Measurements from ENCODE around the gene ZEB1. TPM values are rescaled to one million over a fixed set of nuclear protein-coding genes. Genes with fewer than 3 reads are reported as not detected.
A peak's percentile ranks its signal among the peaks of the same experiment; 100 is the strongest.
"Not testable (repeated sequence)": the region's sequence is repeated elsewhere in the genome, so short reads cannot be mapped to it uniquely, and the experiment has no call there.

ZEB1 gene
- total RNA-seq, 1 donor from 2014 or later, result 89.1 TPM

DNA sequence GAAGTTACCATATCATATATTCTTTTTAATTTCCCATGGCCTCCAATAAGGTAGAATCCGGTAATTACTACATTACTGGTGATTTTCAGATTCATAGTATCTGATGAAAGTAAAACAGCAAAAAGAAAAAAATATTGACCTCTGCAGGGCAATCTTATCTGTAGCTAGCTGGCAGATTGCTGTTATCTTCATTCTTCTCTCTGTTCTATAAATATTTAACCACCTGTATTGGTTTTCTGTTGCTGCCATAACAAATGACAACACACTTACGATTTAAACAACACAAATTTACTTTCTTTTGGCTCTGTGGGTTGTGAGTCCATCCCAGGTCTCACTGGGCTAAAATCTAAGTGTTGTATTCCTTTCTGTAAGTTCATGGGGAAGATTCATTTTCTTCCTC, 164.5 kb downstream of the ZEB1 start:
- no peak for DNase-seq (ENCODE audit: low spot score)

DNA sequence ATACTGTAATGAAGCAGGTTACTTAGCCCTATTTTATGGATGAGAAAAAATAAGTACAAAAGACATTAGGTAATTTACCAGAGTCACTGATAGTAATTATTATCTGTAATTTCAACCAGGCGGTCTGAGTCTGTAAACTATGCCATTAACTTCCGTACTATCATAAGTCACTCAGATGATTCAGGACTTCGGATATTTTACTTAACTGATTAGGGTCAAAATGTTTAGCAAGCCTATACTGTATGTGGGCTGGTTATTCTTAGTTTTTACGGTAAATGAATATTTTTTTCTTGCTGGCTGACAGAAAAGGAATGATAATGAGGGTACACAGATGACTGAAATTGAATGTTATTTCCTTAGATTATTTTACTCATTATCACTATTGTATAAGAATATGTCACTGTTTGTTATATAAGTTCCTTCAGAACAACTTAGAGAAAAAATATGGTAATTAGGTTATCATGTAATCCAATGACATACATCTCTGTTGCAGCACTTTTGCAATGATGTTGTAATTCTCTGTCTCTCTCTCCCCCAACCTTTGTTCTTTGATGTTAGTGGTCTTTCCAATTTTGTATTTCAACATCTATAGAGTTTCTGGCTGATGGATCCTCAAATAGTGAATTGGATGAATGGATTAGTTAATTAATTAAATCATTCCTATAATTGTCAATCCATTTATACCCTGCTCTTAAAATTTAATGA, 165.6 kb downstream of the ZEB1 start:
- DNase-seq (ENCODE audit: low spot score), result no peak

DNA sequence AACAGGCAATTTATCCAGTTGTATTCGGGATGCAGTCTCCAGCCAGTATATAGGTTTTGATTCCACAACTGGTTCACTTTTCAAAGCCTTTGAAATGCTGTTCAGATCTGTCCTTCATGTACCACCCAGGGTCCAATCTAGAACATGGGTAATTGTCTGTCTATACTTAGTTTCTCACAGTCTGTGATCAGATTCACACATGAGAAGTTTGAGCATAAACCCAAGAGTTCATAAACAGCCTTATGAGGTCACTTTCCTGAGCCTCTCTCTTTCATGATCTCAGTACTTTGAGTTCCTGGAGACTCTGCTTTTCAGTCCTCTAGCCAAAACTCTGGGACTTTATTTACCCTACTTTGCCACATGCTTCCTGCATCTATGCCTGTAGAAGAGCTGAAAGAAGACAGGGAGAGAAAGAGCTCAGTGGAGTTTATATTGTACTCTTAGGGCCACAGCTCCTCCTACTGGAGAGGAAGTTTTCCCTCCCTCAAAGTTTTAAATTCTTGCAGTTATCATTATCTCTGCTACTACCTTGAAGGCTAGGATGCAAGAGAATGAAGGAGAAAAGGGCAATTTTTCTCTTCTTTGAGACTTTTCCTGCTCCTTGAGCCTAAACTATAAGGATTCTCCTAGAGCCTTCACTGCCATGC, 172.0 kb downstream of the ZEB1 start:
- DNase-seq (ENCODE audit: low spot score), result no peak

GRCh38 chr10:31507427-31507826, 188.4 kb downstream of the ZEB1 start:
- DNase-seq (ENCODE audit: low spot score), result no peak

DNA sequence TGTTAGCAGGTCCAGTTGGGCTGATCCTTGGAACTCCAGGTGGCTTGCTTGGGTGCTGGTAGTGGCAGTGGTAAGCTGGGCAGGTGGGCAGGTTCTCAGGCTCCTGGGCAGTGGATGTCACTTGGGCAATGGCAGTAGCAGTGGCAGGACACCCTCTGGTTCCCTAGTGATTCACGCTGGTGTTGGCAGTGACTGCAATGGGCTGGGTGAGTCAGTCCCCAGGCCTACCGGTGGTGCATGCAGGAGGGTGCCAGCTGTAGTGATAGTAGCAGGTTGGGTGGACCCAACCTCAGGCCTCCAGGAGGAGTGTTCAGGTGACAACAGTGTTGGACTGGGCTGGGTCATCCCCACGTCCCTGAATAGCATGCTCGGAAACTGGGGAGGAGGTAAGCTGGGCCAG, 189.2 kb downstream of the ZEB1 start:
- DNase-seq (ENCODE audit: low spot score), result no peak

- DNase-seq (ENCODE audit: low spot score), result peak; percentile 74
These were observed 189.9 kb downstream of the ZEB1 start for GRCh38 chr10:31508882-31509281.

DNA sequence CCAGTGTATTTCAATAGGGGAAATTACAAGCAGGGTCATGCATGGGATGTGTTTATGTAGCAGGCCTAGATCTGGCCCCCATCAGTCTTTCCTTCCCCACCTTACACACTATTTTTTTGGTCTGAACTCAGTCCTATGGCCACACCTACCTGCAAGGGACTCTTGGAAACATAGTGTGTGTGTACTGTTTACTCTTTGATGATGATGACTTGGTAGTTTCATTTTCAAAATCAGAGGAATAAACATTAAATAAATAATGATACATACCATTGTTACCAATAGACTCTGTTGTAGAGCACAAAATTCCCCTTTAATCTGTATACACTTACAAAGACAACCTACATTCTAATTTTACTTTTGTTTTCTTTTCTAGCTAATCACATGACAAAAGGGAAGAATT, 191.0 kb downstream of the ZEB1 start:
- DNase-seq (ENCODE audit: low spot score), result no peak

DNA sequence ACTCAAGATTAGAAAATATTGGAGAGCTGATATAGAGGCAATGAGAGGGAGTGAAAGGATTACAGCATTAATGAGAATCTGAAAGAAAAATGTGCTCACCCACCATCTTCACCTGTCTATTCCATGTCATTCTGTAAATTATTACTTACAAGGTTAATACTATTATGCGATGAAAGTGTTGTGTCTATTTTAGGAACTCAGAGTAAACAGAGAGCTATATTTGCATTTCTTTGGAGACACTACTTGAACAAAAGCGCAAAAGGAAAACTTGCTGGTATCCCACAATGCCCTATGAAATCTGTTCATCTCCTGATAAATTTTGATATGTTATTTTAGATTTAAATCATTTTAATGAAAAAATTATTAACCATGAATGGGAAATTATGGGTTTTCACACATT, 196.1 kb downstream of the ZEB1 start:
- DNase-seq (ENCODE audit: low spot score), result no peak

- no peak for DNase-seq (ENCODE audit: low spot score)
These were observed 196.9 kb downstream of the ZEB1 start for GRCh38 chr10:31515819-31516402.

GRCh38 chr10:31520986-31521831, 202.2 kb downstream of the ZEB1 start:
- no peak for DNase-seq (ENCODE audit: low spot score)

DNA sequence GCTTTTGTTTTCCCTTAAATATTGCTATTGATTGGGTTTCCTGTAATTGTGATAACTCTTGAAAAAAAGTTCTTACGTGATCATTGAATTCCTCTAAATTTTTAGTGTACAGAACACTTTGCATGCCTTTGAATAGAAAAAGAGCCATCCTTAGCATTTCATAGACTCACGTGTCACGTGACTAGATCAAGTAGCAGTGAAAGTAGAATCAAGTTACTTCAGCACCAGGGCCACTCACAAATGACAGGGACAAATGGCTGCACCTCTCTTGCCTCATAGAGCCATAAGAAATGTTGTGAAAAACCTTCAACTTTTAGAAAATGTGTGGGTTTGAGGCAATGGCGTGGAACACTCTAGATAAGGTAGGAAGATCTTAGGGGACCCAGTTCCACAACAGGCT, 203.8 kb downstream of the ZEB1 start:
- DNase-seq (ENCODE audit: low spot score), result no peak

GRCh38 chr10:31524460-31524859, 205.4 kb downstream of the ZEB1 start:
- no peak for DNase-seq (ENCODE audit: low spot score)

- no peak for DNase-seq (ENCODE audit: low spot score)
These were observed 207.2 kb downstream of the ZEB1 start for GRCh38 chr10:31526178-31526577.

- DNase-seq (ENCODE audit: low spot score), result no peak
These were observed 207.7 kb downstream of the ZEB1 start for GRCh38 chr10:31526681-31527080.

DNA sequence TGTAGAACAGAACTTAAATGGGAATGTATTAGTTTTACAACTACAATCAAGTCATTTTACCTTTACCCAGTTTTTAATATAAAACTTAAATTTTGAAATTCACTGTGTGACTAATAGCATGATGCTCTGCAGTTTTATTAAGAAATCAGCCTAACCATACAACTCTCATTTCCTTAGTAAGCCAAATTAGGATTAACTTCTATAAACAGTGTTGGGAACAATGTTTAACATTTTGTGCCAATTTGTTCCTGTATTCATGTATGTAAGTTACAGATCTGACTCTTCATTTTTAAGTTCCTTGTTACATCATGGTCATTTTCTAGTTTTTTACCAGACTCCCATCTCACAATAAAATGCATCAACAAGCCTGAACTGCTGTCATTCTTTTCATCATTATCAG, 209.8 kb downstream of the ZEB1 start:
- no peak for DNase-seq (ENCODE audit: low spot score)

DNA sequence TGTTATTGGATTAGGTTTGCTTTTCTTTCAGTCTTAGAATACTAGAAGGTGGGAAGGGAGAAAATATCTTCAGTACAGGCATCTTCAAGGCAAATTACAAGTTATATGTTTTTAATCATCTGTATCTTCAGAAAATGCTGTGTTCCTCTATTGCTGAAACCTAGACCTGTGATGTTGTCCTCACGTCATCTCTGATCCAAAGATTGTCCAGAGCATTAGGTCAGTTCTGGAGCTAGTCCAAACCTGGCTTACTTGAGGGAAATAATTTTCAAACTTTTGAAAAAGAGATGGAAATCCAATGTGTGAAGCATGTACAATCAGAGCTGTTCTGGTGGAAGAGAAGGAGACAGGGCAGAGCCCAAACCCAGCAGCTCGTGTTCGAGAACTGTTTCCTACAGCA, 217.3 kb downstream of the ZEB1 start:
- DNase-seq (ENCODE audit: low spot score), result no peak

DNA sequence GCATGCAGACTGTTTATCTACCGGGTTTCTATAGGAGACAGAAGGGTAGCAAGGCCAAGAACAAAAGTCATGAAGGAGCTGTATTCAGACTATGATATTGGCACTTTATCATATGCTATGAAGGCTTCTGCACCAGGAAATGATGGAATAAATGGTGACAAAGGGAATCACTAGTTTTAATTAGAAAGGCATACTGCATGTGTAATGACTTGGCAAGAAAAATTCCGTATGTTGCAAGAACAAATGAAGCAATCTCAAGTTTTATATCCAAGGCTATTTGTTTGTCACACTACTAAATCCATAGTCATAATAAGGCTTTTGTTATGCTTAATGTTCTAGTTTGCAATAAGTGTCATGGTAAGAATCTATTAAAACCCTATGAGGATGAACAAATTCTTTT, 230.9 kb downstream of the ZEB1 start:
- DNase-seq (ENCODE audit: low spot score), result no peak

- DNase-seq (ENCODE audit: low spot score), result no peak
These were observed 235.5 kb downstream of the ZEB1 start for GRCh38 chr10:31554556-31554955.

DNA sequence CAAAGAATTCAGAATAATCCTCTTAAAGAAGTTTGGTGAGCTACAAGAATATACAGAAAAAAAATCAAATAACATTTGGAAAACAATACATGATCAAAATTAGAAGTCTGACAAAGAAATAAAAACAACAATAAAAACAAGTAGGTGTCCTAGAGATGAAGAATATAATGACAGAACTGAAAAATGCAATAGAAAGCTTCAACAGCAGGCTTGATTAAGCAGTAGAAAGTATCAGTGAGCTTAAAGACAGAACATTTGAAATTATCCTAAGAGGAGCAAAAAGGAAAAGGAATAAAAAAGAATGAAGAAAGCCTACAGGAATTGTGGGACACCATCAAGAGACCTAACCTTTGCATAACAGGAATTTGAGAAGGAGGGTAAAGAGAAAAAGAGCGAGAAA, 238.8 kb downstream of the ZEB1 start:
- DNase-seq (ENCODE audit: low spot score), result no peak

DNA sequence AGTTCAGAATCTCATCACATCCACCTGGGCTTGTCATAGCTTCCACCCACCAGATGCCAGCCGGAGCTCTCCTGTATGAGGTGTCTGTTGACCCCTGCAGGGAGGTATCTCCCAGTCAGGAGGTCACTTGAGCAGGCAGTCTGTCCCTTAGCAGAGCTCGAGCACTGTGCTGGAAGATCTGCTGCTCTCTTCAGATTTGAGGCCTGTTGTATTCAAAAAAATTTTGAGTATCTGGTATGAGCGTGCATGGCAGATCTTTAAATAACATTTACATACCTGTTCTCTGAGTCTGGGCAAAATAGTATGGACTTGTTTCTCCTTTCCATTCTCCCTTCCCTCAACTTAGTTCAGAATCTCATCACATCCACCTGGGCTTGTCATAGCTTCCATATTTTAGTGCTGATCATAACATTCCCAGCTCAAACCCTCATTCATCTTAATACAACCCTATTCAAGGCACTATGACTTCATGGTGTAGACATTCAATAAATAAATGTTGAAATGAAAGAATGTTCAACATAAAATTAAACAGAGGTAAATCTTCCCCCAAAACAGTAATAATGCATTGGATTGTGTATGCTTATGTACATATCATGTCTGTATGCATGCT, 249.3 kb downstream of the ZEB1 start:
- not testable (repeated sequence) for DNase-seq (ENCODE audit: low spot score)

DNA sequence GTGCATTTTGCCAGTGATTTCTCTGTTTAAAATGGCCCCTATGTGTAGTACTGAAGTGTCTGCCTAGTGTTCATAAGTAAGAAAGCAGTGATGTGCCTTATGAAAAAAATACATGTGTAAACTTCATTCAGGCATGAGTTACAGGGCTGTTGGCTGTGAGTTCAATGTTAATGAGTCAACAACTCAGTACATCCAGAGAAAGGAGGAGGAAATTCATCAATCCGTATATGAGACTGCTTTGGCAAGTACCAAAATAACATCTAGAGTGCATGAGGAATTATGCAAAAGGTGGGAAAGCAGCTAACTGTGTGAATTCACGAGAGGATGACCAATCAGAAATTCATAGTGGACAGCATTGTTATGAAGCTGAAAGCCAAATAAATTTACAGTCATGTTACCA, 255.6 kb downstream of the ZEB1 start:
- no peak for DNase-seq (ENCODE audit: low spot score)
